ENCODE results near the gene SLC25A47.

The SLC25A47 gene

DNA sequence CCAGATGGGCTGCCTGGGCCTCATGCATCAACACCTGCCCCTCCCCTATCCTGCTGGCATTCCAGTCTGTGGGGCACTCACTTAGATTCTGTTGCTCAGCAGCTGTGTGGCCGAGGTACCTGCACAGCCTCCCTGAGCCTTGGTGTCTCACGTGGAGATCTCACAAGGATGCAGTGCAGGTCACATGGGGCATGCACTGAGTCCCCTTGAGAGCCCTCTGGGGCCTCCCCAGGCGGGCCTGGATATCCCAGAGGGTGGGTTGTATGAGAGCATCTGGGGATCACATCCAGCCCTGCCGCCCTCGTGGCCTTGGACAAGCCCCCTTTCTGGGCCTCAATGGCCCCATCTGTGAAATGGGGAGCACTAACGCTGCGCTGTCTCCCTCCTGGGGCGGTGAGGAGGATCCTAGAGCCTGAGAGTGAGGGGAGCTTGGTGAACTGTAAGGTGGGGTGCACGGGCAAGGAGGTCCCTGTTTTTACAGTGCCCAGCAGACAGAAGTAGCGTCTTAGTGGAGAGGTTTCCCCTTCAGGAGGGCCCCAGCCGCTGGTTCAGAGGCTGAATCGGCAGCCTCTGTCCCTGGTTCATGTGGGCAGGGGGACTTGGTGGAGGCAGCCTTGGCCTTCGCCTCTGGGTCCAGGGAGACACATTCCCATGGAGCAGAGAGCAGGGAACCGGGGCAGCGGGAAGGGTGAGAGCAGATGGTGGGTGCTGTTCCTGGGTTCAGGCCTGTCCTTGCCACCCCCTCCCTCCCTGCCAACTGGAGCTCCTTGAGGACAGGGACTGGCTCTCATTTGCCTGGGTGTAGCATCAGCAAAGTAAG lies 791 bp upstream of the SLC25A47 start:
- DNase-seq (ENCODE audit: low read depth in 3 of 3, low spot score in 1 of 3), result no peak

DNA sequence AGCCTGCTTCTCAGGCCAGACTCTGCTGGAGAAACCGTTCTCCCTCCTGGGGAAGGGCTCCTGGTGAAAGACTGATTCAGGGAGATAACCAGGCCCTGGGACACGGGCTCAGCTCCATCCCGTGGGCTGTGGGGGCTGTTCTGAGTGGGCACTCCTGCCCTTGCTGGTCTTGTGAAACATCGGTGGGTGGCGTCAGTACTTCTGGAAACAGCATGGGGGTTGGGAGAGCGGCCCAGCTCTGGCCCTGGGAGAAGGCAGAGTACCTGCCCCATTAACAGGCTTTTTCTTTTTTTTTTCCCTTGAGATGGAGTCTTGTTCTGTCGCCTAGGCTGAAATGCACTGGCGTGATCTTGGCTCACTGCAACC lies 786 bp downstream of the SLC25A47 start:
- no peak for DNase-seq (ENCODE audit: low read depth in 3 of 3, low spot score in 1 of 3)

DNA sequence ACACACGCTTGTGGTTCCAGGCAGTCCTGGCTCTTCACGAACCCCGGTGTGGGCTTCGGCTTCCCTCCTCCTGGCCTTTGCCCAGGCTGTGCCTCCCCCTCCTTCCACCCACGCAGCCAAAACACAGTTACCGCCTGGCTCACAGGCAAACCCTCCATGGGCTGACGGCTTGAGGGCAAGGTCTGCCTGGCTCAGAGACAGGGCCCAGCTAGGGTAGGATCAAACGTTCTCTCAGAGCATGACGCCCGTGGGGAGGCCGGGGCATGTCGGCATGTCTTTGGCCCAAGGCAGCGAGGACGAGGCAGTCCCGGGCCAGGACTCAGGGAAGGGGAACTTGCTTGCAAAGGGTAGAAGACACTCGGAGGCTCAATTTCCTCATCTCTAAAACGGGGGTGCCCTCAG lies 2.1 kb downstream of the SLC25A47 start:
- no peak for DNase-seq (ENCODE audit: low read depth in 3 of 3, low spot score in 1 of 3)

DNA sequence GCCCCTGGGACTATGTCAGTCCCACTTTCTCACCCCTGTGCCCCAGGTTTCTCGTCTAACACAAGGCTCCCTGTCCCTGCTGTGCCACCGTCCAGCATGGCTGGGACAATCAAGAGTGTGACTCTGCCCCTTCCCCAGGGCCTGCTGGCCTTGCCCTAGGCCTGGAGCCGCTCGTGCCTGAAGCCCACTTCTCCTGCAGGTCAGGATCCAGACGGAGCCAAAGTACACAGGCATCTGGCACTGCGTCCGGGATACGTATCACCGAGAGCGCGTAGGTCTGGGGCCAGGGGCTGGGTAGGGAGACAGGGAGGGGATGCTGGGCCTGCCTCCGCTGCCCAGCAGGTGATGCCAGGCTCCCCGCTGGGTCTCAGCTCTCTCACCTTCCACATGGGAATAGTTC lies 2.8 kb downstream of the SLC25A47 start:
- DNase-seq (ENCODE audit: low read depth in 3 of 3, low spot score in 1 of 3), result no peak

DNA sequence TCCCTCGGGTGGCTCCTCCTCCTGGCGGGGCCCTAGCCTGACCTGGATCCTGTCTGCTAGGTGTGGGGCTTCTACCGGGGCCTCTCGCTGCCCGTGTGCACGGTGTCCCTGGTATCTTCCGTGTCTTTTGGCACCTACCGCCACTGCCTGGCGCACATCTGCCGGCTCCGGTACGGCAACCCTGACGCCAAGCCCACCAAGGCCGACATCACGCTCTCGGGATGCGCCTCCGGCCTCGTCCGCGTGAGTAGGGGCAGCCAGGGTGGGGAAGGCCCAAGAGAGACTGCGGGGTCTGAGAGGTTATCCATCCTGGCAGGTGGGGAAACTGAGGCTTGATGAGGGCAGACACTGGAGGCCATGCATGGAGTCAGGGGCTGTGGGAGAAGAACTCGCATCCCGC lies 4.0 kb downstream of the SLC25A47 start:
- DNase-seq (ENCODE audit: low read depth in 3 of 3, low spot score in 1 of 3), result no peak

DNA sequence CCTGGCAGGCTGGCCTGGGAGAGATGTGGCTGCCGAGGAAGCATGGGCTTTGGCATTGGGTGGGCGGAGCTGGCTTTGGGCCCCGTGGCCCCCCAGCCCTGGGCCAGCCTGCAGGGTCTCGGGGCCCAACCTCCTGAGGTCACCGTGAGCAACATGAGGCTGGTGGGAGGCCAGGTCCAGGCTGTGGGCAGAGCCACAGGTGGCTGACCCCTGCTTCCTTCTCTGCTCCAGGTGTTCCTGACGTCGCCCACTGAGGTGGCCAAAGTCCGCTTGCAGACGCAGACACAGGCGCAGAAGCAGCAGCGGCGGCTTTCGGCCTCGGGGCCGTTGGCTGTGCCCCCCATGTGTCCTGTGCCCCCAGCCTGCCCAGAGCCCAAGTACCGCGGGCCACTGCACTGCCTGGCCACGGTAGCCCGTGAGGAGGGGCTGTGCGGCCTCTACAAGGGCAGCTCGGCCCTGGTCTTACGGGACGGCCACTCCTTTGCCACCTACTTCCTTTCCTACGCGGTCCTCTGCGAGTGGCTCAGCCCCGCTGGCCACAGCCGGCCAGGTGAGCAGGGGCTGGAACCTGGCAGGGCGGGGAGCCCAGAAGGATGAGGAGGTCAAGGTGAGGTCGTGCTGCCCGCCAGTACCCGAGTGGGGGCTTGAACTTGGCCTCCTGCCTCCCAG lies 5.5 kb downstream of the SLC25A47 start:
- no peak for DNase-seq (ENCODE audit: low read depth in 3 of 3, low spot score in 1 of 3)

DNA sequence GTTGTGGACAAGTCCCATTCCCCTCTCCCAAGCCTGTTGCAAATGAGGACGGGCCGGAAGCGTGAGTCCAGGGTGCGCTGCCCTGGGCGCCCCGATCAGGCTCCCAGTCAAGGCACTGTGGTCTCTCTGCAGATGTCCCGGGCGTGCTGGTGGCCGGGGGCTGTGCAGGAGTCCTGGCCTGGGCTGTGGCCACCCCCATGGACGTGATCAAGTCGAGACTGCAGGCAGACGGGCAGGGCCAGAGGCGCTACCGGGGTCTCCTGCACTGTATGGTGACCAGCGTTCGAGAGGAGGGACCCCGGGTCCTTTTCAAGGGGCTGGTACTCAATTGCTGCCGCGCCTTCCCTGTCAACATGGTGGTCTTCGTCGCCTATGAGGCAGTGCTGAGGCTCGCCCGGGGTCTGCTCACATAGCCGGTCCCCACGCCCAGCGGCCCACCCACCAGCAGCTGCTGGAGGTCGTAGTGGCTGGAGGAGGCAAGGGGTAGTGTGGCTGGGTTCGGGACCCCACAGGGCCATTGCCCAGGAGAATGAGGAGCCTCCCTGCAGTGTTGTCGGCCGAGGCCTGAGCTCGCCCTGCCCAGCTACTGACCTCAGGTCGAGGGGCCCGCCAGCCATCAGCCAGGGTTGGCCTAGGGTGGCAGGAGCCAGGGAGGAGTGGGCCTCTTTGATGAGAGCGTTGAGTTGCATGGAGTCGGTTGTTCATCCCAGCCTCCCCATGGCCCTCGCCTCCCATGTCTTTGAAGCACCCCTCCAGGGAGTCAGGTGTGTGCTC lies 6.3 kb downstream of the SLC25A47 start:
- no peak for DNase-seq (ENCODE audit: low read depth in 3 of 3, low spot score in 1 of 3)

DNA sequence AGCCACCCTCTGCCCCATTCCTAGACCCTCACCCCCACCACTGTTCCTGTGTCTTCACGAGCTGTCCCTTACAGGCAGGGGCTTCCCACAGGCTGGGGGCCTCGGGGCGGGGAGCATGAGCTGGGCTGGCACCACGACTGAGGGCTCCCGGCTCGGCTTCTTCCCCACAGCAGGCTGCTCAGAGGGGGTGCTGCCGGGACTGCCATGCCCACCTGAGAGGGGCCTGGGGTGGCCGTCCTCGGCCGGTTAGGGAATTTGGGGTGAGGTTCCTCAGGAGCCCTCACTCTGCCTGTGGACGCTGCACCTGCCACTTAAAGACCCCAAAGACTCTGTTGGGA lies 6.8 kb downstream of the SLC25A47 start:
- DNase-seq (ENCODE audit: low read depth in 3 of 3, low spot score in 1 of 3), result no peak

DNA sequence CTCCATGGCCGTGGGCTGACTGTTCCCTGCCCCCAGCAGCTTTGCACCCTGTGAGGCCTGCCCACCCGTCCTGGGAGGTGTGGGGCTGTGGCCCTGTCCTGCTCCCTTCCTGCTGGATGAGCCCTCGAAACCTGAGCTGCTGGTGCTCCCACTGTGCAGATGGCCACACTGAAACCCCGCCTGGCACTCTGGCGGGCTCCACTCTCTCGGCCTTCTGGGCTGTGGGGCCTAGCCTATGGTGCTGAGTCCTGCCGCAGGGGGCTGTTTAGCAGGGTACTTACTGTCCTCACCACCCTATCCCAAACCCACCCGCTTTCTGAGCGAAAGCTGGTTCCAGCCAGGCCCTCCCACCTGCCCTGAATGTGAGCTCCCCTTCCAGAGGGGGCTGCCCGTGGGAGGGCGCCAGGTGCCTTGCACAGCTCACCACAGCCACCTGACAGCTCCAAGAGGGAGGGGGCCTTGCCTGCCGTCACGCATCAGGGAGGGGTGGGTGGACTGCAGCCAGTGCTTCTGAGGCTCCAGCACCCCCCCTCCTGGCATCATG lies 7.3 kb downstream of the SLC25A47 start:
- no peak for DNase-seq (ENCODE audit: low read depth in 3 of 3, low spot score in 1 of 3)

DNA sequence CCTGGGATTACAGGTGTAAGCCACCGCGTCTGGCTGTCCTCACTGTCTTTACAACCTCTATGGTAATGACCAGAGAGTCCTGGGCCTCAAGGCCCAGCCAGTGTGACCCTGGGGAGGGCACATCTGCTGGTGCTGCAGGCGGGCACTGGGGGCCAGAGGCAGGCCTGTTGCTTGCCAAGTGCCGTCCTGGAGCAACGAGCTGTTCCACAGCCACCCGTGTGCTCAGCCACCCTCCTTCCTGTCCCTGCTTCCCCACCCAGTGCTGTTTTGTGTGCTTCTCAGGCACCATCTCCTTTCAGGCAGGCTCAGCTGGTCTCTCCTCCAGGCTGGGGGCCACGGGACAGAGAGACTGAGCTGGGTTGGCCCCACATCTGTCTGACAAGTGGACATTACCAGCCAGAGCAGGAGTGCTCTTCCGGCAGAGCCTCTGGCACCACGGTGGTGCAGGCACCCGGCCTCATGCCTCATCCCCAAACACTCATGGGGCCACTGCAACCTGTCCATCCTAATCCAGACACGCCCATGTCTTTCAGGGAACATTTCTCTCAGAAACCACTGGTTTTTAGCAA lies 9.0 kb downstream of the SLC25A47 start:
- DNase-seq (ENCODE audit: low read depth in 3 of 3, low spot score in 1 of 3), result no peak

DNA sequence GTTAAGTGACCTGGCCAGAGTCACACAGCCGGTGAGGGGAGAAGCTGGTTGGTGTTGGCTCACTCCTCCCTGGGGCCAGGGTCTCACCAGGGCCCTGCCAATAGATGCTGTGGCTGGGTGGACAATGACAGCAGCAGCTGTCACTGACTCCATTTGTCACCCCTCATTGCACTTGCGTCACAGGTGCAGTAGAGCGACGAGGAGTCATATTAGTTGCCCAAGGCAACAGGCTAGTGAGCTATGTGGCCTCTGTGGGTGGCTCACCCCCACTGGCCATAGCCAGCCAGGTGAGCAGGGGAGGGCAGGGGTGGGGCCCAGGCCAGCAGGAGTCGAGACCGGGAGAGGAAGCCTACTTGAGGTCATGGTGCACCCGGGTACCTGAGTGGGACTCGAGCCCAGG lies 9.7 kb downstream of the SLC25A47 start:
- DNase-seq (ENCODE audit: low read depth in 3 of 3, low spot score in 1 of 3), result no peak

DNA sequence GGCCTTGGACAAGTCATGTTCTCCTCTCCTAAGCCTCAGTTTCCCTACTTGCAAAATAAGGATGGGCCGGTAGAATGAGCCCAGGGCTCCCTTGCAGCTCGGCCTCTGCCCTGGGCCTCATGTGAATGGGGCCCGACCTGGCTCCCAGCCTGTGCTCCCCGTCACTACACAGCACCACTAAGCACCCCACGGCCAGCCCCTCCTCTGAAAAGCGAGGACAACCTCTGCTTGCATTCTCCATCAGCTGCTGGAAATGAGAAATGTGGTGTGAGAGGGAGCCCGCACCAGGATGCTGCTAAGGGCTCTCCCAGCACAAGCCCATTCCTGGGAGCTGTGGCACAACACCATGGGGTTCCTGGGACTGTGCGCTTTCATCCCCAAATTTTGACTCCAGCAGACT lies 10.2 kb downstream of the SLC25A47 start:
- no peak for DNase-seq (ENCODE audit: low read depth in 3 of 3, low spot score in 1 of 3)

DNA sequence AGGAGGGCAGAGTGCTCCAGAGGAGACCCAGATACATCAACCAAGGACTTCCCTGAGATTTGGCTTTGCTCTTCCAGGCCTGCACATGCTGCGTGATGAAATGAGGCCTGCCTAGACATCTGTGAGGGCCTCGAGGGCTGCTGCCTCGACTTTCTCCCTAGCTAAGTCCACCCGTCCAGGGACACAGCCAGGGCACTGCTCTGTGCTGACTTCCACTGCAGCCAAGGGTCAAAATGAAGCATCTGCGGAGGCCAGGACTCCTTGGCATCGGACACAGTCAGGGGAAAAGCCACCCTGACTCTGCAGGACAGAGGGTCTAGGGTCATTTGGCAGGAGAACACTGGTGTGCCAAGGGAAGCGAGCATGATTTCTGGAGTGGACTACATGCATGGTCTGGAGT lies 10.7 kb downstream of the SLC25A47 start:
- DNase-seq (ENCODE audit: low read depth in 3 of 3, low spot score in 1 of 3), result no peak

DNA sequence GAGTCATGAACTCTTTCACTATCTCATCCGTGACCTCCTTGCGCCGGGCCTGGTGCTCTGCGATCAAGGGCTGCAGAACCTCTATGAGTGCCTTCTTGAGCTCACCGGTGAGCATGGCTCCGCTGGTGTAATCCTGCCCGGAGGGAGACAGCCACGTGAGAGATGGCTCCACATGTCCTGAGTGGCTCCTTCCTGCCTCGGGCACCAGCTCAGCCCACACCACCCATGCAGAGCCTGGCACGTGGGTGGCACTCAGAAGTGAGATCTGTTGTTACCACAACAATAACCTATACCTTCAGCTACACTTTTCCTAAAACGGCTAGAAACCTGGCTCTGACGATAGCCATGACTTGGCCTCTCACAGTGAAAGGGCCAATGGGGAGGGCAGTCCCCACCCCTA lies 11.8 kb downstream of the SLC25A47 start:
- DNase-seq (ENCODE audit: low read depth in 3 of 3, low spot score in 1 of 3), result no peak

DNA sequence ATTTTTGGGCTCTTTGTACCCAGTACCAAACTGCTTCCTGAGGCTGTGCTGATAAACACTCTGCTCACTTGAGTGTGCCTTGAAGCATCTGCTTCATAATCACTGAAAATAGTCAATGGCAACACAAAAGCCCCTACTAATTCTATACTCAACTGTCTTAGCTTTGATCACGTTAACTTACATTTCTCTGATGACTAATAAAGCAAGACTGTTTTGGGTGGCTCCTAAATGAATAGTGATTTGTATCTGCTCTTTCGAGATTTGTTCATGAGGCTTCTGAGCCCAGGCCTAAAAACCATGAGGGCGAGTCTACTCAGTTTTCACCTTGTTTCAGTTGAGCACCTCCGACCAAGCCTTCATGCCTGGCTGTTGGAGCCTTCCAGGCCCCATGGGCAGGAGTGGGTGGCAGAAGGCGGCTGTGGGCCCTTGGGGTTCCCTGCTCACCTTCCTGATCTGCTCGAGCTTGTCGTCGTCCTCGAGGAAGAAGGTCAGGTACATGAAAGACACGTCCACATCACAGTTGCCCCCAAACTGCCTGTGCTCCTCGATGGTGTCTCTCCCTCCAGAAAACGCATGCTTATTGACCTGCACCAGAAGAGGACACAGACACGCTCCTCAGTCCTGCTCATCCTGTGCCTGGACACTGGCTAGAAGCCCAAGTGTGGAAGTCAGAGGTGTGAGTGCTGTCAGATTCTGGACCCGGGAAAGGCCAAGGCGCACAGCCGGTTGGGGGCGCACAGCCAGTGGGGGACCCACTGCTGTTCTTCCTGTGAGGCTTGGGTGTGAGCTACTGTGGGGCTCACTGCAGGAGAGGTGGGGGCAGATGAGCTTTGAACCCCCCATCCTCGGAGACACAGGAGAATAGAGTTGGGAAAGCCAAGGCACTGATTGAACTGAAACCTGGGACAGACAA lies 13.7 kb downstream of the SLC25A47 start:
- DNase-seq (ENCODE audit: low read depth in 3 of 3, low spot score in 1 of 3), result no peak

DNA sequence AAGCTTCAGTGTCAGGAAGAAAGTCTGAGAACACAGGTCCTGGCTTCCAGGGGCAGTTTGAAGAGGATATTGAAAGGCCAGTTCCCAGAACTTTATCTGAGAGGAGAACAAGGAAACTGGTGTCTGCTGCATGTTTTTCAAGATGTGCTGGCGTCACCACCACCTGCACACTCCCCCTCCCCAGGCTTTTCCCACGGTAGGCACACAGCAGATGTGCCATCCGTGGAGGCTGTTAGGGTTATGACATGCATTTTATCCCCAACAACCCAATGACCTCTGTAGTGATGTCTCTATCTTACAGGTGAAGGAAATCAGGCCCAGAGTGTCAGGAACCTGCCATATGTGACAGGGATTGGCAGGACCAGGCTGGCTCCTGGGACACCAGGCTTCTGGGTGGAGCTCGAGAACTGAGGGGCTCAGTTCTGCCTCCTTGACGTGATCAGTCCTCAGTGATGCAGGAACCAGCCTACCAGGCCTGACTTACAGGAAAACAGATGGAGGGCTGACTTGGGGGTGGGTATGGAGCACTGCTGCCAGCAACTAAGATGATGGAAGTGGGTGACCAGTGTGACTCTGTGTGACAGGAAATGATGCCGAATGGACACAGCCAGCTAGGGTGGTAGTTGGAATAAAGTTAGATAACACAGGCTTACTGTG lies 16.8 kb downstream of the SLC25A47 start:
- no peak for DNase-seq (ENCODE audit: low read depth in 3 of 3, low spot score in 1 of 3)

DNA sequence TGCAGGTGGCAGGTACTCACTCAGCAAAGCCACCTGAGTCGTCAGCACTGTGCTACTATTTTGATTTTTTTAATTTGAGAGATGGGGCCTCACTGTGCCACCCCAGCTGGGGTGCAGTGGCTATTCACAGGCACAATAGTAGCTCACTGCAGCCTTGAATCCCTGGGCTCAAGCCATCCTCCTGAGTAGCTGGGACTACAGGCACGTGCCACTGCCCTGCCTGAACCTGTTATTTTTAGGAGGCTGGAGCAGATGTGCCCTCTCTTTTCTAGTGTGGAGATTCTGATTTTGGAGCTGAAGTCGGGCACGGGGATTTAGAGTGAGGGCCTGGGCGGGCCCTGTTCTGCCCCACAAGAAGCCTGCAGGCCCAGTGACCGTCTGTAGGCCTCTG lies 17.3 kb downstream of the SLC25A47 start:
- no peak for DNase-seq (ENCODE audit: low read depth in 3 of 3, low spot score in 1 of 3)

DNA sequence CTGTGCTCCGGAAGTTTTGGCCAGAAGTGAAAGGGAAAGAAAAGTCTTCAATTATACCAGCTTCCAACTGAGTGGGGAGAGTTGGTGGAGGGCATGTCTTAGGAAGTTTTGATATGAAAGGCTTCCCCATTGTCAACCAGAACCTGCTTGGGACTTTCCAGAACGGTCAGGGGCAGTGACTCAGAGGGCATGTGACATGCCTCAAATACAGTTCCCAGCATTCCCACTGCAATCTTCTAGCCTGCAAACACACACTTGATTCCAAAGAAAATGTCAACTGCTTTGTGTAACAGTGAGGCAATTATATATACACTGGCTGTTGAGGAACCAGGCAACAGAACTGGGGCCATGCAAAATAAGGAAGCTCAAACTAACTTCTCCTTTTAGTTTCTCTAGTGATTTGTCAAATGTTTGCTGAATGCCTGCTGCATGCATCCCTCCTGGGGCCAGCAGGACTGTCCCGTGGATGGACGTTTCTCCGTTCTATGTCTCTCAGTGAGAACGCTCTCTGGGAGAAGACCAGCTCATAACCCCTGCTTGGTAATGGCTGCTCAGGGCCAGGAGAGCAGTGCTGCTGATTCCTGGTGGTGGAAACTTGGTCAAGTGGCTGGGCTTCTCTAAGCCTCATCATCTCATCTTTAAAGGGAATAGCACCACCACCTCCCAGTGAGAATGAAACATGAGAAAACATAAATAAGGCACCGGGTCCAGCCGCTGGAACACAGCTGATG lies 18.3 kb downstream of the SLC25A47 start:
- no peak for DNase-seq (ENCODE audit: low read depth in 3 of 3, low spot score in 1 of 3)

DNA sequence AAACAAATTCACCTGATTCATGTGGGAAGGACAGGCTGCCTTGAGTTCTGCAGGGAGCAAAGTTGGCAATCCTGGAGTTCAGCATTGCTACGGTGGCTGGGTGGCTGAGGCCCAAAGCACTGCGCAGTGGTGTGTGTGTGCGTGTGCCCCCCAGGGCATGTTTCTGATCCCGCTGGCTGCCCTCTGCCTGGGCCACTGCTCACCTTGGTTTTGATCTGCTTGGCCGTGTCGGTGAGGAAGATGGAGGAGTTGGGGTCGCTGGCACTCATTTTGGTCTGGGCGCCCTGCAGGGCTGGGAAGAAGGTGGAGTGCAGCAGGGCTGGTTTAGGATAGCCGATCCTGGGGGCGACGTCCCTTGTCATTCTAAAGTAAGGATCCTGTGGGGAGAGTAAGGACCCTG lies 19.1 kb downstream of the SLC25A47 start:
- no peak for DNase-seq (ENCODE audit: low read depth in 3 of 3, low spot score in 1 of 3)
